BLaER1 treated with 17β-estradiol and CSF1 and Interleukin-3, amounts not matched to agents 10 nM and 100 nM (cell line): Measurements from ENCODE around the gene EVA1B.
A peak's percentile ranks its signal among the peaks of the same experiment; 100 is the strongest.

ENCODE experiments used
- H3K27ac ChIP-seq, 11 experiments: shearing (Covaris generic); formaldehyde crosslinking; 2 replicates each; pipeline ENCODE4 v1.8.1; 2022
- H3K27me3 ChIP-seq, 11 experiments: shearing (Covaris generic); formaldehyde crosslinking; 2 replicates each; pipeline ENCODE4 v1.8.1; 2022
- H3K36me3 ChIP-seq, 11 experiments: shearing (Covaris generic); formaldehyde crosslinking; 2 replicates each; pipeline ENCODE4 v1.8.1; 2022
- H3K4me1 ChIP-seq, 10 experiments: shearing (Covaris generic); formaldehyde crosslinking; 2 replicates each; pipeline ENCODE4 v1.8.1; 2022
- H3K4me2 ChIP-seq, 11 experiments: shearing (Covaris generic); formaldehyde crosslinking; 2 replicates each; pipeline ENCODE4 v1.8.1; 2022
- H3K4me3 ChIP-seq, 10 experiments: shearing (Covaris generic); formaldehyde crosslinking; 2 replicates each; pipeline ENCODE4 v1.8.1; 2022
- H3K9ac ChIP-seq, 11 experiments: shearing (Covaris generic); formaldehyde crosslinking; 2 replicates each; pipeline ENCODE4 v1.8.1; 2022
- H3K9me3 ChIP-seq, 11 experiments: shearing (Covaris generic); formaldehyde crosslinking; replicated peaks in 1 of 11; 2 replicates each; pipeline ENCODE4 v1.8.1; 2022
- H4K20me1 ChIP-seq, 11 experiments: shearing (Covaris generic); formaldehyde crosslinking; 2 replicates each; pipeline ENCODE4 v1.8.1; 2022
- Cebpa-rat ChIP-seq, 11 experiments: shearing (Covaris generic); IDR thresholded peaks; 2 replicates each; pipeline ENCODE4 v1.8.1; 2022

The EVA1B gene

GRCh38 chr1:36321119-36321951 is 2.1 kb downstream of the EVA1B start:
- Histone ChIP-seq H3K4me1 (peaks cover 39 to 55% (median 47%) of the 10 kb centered on the region in 10 experiments), H3K4me3 (peak overlapping the region; percentile 32 to 96 (median 52)), H3K36me3 (peaks cover 0 to 31% (median 6%) of the 10 kb centered on the region in 11 experiments; a peak in 10 of 22 replicates), H3K27ac (peak overlapping the region in 4 of 11 experiments; percentile 8 to 24 (median 17); a peak in 6 of 22 replicates), H3K4me2 (peak overlapping the region; percentile 88 to 100 (median 97)), H3K27me3 (peaks cover 0 to 15% (median 8%) of the 10 kb centered on the region in 11 experiments; a peak in 11 of 22 replicates), H4K20me1 (peaks cover 0 to 38% (median 15%) of the 10 kb centered on the region in 11 experiments; a peak in 18 of 22 replicates), H3K9me3 (no peaks in the 10 kb centered on the region), H3K9ac (peak overlapping the region; percentile 17 to 86 (median 31); a peak in 19 of 22 replicates)
- TF ChIP-seq Cebpa-rat (IDR thresholded peaks at IDR 0.05), result no peak

GRCh38 chr1:36320767-36321118 is 2.7 kb downstream of the EVA1B start:
- H3K9ac ChIP-seq, result peak overlapping the region in 10 of 11 experiments; percentile 17 to 65 (median 38); a peak in 17 of 22 replicates

GRCh38 chr1:36320291-36320761 is 3.1 kb downstream of the EVA1B start:
- Histone ChIP-seq H3K27me3 (peaks cover 0 to 15% (median 8%) of the 10 kb centered on the region in 11 experiments; a peak in 11 of 22 replicates), H3K4me2 (peak overlapping the region; percentile 88 to 100 (median 97)), H3K27ac (peak overlapping the region in 1 of 11 experiments; percentile 24; a peak in 1 of 22 replicates), H3K9me3 (no peaks in the 10 kb centered on the region), H3K4me3 (peak overlapping the region; percentile 32 to 96 (median 52); a peak in 16 of 20 replicates), H3K4me1 (peaks cover 39 to 50% (median 46%) of the 10 kb centered on the region in 10 experiments), H3K9ac (peak overlapping the region in 8 of 11 experiments; percentile 17 to 65 (median 44); a peak in 10 of 22 replicates), H4K20me1 (peaks cover 0 to 38% (median 15%) of the 10 kb centered on the region in 11 experiments; a peak in 18 of 22 replicates), H3K36me3 (peaks cover 0 to 31% (median 6%) of the 10 kb centered on the region in 11 experiments; a peak in 10 of 22 replicates)
- no peak for TF ChIP-seq Cebpa-rat (IDR thresholded peaks at IDR 0.05)

More at GRCh38 chr1:36320767-36321118, 2.7 kb downstream of the EVA1B start:
- peaks cover 0 to 15% (median 8%) of the 10 kb centered on the region in 11 experiments; a peak in 11 of 22 replicates for H3K27me3 ChIP-seq
- peak overlapping the region; percentile 32 to 96 (median 52) for H3K4me3 ChIP-seq
- no peak for TF ChIP-seq Cebpa-rat (IDR thresholded peaks at IDR 0.05)
- H3K4me2 ChIP-seq, result peak overlapping the region; percentile 88 to 100 (median 97)
- peak overlapping the region in 4 of 11 experiments; percentile 8 to 24 (median 17); a peak in 5 of 22 replicates for H3K27ac ChIP-seq
- H4K20me1 ChIP-seq, result peaks cover 0 to 38% (median 15%) of the 10 kb centered on the region in 11 experiments; a peak in 18 of 22 replicates
- peaks cover 0 to 31% (median 6%) of the 10 kb centered on the region in 11 experiments; a peak in 10 of 22 replicates for H3K36me3 ChIP-seq
- H3K9me3 ChIP-seq, result no peaks in the 10 kb centered on the region
- peaks cover 39 to 50% (median 46%) of the 10 kb centered on the region in 10 experiments for H3K4me1 ChIP-seq

GRCh38 chr1:36309397-36309796 is 14.0 kb downstream of the EVA1B start:
- no peak overlapping the region for H3K4me2 ChIP-seq
- TF ChIP-seq Cebpa-rat (IDR thresholded peaks at IDR 0.05), result no peak
- H3K27ac ChIP-seq, result no peak overlapping the region
- H3K9me3 ChIP-seq, result no peaks in the 10 kb centered on the region
- H3K27me3 ChIP-seq, result no peaks in the 10 kb centered on the region
- H4K20me1 ChIP-seq, result peaks cover 0 to 31% (median 22%) of the 10 kb centered on the region in 11 experiments; a peak in 18 of 22 replicates
- no peak overlapping the region for H3K9ac ChIP-seq
- H3K36me3 ChIP-seq, result peaks cover 0 to 38% (median 11%) of the 10 kb centered on the region in 11 experiments; a peak in 15 of 22 replicates
- H3K4me1 ChIP-seq, result peaks cover 23 to 35% (median 30%) of the 10 kb centered on the region in 10 experiments
- H3K4me3 ChIP-seq, result no peak overlapping the region

GRCh38 chr1:36307601-36308330 is 15.7 kb downstream of the EVA1B start:
- Histone ChIP-seq H3K36me3 (peaks cover 14 to 49% (median 27%) of the 10 kb centered on the region in 11 experiments), H3K9ac (peak overlapping the region in 10 of 11 experiments; percentile 68 to 83 (median 78); a peak in 18 of 22 replicates), H3K4me3 (peak overlapping the region; percentile 67 to 83 (median 73)), H3K27ac (peak overlapping the region in 2 of 11 experiments; percentile 20 to 26; a peak in 3 of 22 replicates), H3K4me2 (peak overlapping the region; percentile 95 to 100 (median 100)), H3K4me1 (peaks cover 24 to 51% (median 38%) of the 10 kb centered on the region in 10 experiments), H4K20me1 (peaks cover 0 to 46% (median 34%) of the 10 kb centered on the region in 11 experiments; a peak in 19 of 22 replicates), H3K27me3 (no peaks in the 10 kb centered on the region), H3K9me3 (no peaks in the 10 kb centered on the region)
- TF ChIP-seq Cebpa-rat (IDR thresholded peaks at IDR 0.05), result no peak

GRCh38 chr1:36306902-36307456 is 16.5 kb downstream of the EVA1B start:
- H3K4me3 ChIP-seq, result peak overlapping the region; percentile 67 to 83 (median 73)
- peak overlapping the region; percentile 95 to 100 (median 100) for H3K4me2 ChIP-seq
- H3K9ac ChIP-seq, result peak overlapping the region; percentile 67 to 83 (median 77)
- H3K27me3 ChIP-seq, result no peaks in the 10 kb centered on the region
- H4K20me1 ChIP-seq, result peaks cover 0 to 54% (median 42%) of the 10 kb centered on the region in 11 experiments; a peak in 20 of 22 replicates
- peaks cover 24 to 59% (median 38%) of the 10 kb centered on the region in 10 experiments for H3K4me1 ChIP-seq
- no peak for TF ChIP-seq Cebpa-rat (IDR thresholded peaks at IDR 0.05)
- no peaks in the 10 kb centered on the region for H3K9me3 ChIP-seq
- peak overlapping the region in 10 of 11 experiments; percentile 40 to 66 (median 60); a peak in 16 of 22 replicates for H3K27ac ChIP-seq
- peaks cover 21 to 57% (median 35%) of the 10 kb centered on the region in 11 experiments for H3K36me3 ChIP-seq

- Histone ChIP-seq H3K9me3 (no peaks in the 10 kb centered on the region), H3K4me3 (peak within 1 kb of the TSS; percentile 67 to 83 (median 73)), H3K9ac (peak within 1 kb of the TSS; percentile 67 to 83 (median 77)), H3K27me3 (no peaks in the 10 kb centered on the region), H4K20me1 (peaks cover 4 to 59% (median 47%) of the 10 kb centered on the region in 11 experiments; a peak in 21 of 22 replicates), H3K36me3 (peaks cover 28 to 57% (median 41%) of the 10 kb centered on the region in 11 experiments), H3K4me1 (peaks cover 24 to 65% (median 38%) of the 10 kb centered on the region in 10 experiments), H3K4me2 (peak within 1 kb of the TSS; percentile 95 to 100 (median 100)), H3K27ac (peak within 1 kb of the TSS; percentile 40 to 66 (median 58); a peak in 20 of 22 replicates)
- no peak for TF ChIP-seq Cebpa-rat (IDR thresholded peaks at IDR 0.05)
Measured at GRCh38 chr1:36306210-36306901, 17.1 kb downstream of the EVA1B start, which contains the start of gene SH3D21. SH3D21 (plus strand) TSS chr1:36306368; CDS start chr1:36306421, 53 bp downstream.
